GM19193 (cell line): ENCODE results near the gene FPGS.

Experiments
- POLR2A ChIP-seq: IDR thresholded peaks from 4 replicates; pipeline ENCODE4 v1.6.1; 2011; ENCODE audit not compliant: insufficient read depth, insufficient read length; ENCODE audit errors: extremely low read depth

Gene FPGS

GRCh38 chr9:127852829-127853228, 50.1 kb downstream of the FPGS start:
- no peak for TF ChIP-seq POLR2A

GRCh38 chr9:127853312-127854183, 50.9 kb downstream of the FPGS start:
- TF ChIP-seq POLR2A, result no peak

GRCh38 chr9:127854184-127854806, 51.6 kb downstream of the FPGS start, which contains the start of gene ENG:
TSS of gene ENG (minus strand) at chr9:127854658. CDS start at chr9:127854355, 303 bp downstream.
- TF ChIP-seq POLR2A, result no peak

- TF ChIP-seq POLR2A, result no peak
These were observed 52.3 kb downstream of the FPGS start for GRCh38 chr9:127854960-127855359.

- TF ChIP-seq POLR2A, result no peak
These were observed 52.8 kb downstream of the FPGS start for GRCh38 chr9:127855522-127855921.

- TF ChIP-seq POLR2A, result no peak
These were observed 53.5 kb downstream of the FPGS start for GRCh38 chr9:127856094-127856728.

GRCh38 chr9:127856729-127857116, 54.0 kb downstream of the FPGS start:
- no peak for TF ChIP-seq POLR2A

GRCh38 chr9:127857278-127857677, 54.6 kb downstream of the FPGS start:
- TF ChIP-seq POLR2A, result no peak

- no peak for TF ChIP-seq POLR2A
These were observed 55.4 kb downstream of the FPGS start for GRCh38 chr9:127858041-127858512.

GRCh38 chr9:127860260-127860659, 57.6 kb downstream of the FPGS start:
- no peak for TF ChIP-seq POLR2A

- no peak for TF ChIP-seq POLR2A
These were observed 58.1 kb downstream of the FPGS start for GRCh38 chr9:127860779-127861178.

GRCh38 chr9:127862075-127863011, 59.7 kb downstream of the FPGS start:
- TF ChIP-seq POLR2A, result no peak

GRCh38 chr9:127863191-127863621, 60.5 kb downstream of the FPGS start:
- TF ChIP-seq POLR2A, result no peak
